Activated naive CD8-positive, alpha-beta T cell (primary cell): Measurements from ENCODE around the gene PTPN1.

Source experiments
- H3K27ac Mint-ChIP-seq: one replicate; pipeline ENCODE4 v1.8.0; 2021; ENCODE audit warnings: mixed read lengths
- H3K27me3 Mint-ChIP-seq: one replicate; pipeline ENCODE4 v1.8.0; 2021; ENCODE audit warnings: mixed read lengths
- H3K36me3 Mint-ChIP-seq: one replicate; pipeline ENCODE4 v1.8.0; 2021; ENCODE audit warnings: mixed read lengths
- H3K4me1 Mint-ChIP-seq: one replicate; pipeline ENCODE4 v1.8.0; 2021; ENCODE audit warnings: low read depth, mixed read lengths
- H3K4me3 Mint-ChIP-seq: one replicate; pipeline ENCODE4 v1.8.0; 2021; ENCODE audit warnings: mild to moderate bottlenecking, mixed read lengths
- H3K9me3 Mint-ChIP-seq: one replicate; pipeline ENCODE4 v1.8.0; 2021; ENCODE audit warnings: low read depth, mixed read lengths

Gene PTPN1

GRCh38 chr20:50509923-50510705, at the start of gene PTPN1:
TSS of gene PTPN1 (plus strand) at chr20:50510383. CDS start at chr20:50510528, 145 bp downstream.
- H3K27me3 Mint-ChIP-seq: no peaks in the 10 kb centered on the region
- H3K4me3 Mint-ChIP-seq: peak within 1 kb of the TSS; percentile 95
- H3K36me3 Mint-ChIP-seq: peaks cover 2% of the 10 kb centered on the region
- no peaks in the 10 kb centered on the region for H3K9me3 Mint-ChIP-seq
- peaks cover 49% of the 10 kb centered on the region for H3K4me1 Mint-ChIP-seq
- peak within 1 kb of the TSS; percentile 91 for H3K27ac Mint-ChIP-seq

GRCh38 chr20:50460608-50461267, 49.4 kb upstream of the PTPN1 start:
- no peak overlapping the region for H3K4me3 Mint-ChIP-seq
- H3K4me1 Mint-ChIP-seq: no peaks in the 10 kb centered on the region
- peaks cover 1% of the 10 kb centered on the region for H3K27me3 Mint-ChIP-seq
- H3K9me3 Mint-ChIP-seq: no peaks in the 10 kb centered on the region
- no peaks in the 10 kb centered on the region for H3K36me3 Mint-ChIP-seq
- H3K27ac Mint-ChIP-seq: no peak overlapping the region

DNA sequence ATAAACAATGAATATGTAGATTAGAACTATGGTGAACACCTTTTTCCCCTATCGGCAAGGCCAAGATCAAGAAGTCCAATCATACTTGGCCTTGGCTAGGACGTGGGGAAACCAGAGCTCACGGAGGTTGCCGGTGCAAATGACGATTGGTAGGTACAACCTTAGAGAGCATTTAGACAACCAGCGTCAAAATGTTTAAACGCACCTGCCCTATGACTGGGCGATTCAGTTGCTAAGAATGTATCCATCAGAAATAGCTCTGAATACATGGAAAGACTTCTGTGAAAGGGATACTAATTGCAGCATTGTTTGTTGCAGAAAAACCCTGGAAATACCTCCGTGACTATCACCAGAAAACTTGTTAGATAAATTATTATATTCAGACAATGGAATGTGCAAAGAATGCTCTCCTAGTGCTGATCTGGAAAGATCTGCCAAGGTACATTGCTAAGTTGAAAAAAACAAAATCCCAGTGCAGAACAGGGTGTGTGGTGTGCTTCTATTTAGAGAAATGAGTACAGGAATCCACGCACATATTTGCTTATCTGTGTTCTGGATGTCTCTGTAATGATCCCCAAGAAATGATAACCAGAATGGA, 48.0 kb upstream of the PTPN1 start:
- Mint-ChIP-seq H3K36me3 (no peaks in the 10 kb centered on the region), H3K9me3 (no peaks in the 10 kb centered on the region), H3K4me1 (no peaks in the 10 kb centered on the region), H3K27ac (no peak overlapping the region), H3K4me3 (no peak overlapping the region), H3K27me3 (peaks cover 1% of the 10 kb centered on the region)

- no peaks in the 10 kb centered on the region for H3K27me3 Mint-ChIP-seq
Measured at GRCh38 chr20:50464026-50464724, 46.0 kb upstream of the PTPN1 start.

DNA sequence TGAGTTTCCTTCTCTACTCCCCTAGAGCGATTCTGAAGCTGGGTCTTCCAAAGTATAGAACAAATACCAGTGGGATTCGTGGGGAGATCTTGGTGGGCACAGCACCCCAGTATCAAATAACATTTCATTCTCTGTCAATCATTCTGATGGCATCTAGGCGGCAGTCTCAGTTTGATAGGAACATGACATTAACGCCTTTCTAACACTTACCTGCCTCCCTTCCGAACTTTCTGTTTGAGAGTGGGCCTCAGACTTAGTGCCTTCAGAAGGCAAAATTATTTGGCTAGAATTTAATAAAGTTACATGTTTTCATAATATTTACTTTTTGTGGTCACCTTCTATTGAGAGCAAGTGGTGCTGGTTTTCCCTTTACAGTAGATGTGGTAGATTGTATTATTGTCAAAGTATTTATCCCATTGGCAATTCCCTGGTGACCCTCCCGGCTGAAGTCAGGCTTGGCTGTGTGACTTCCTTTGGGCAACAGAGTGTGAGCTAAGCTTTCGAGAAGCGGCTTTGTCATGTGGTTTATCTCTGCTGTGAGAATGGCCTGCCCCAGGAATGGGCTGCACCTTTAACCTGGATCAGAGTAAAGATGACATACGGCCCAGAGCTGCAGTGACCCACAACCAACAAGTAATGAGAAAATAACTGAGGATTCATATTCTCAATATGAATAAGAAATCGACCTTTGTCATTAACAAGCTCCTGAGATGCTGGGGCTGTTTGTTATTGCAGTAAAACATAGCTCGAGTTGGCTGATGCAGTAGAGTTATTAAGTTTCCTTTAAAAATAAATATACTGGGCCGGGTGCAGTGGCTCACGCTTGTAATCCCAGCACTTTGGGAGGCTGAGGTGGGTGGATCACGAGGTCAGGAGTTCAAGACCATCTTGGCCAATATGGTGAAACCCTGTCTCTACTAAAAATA, 45.2 kb upstream of the PTPN1 start:
- no peak overlapping the region for H3K27ac Mint-ChIP-seq
- H3K36me3 Mint-ChIP-seq: no peaks in the 10 kb centered on the region
- no peaks in the 10 kb centered on the region for H3K4me1 Mint-ChIP-seq
- H3K4me3 Mint-ChIP-seq: no peak overlapping the region
- H3K9me3 Mint-ChIP-seq: no peaks in the 10 kb centered on the region
- H3K27me3 Mint-ChIP-seq: no peaks in the 10 kb centered on the region

More at GRCh38 chr20:50464026-50464724, 46.0 kb upstream of the PTPN1 start:
- H3K4me3 Mint-ChIP-seq: no peak overlapping the region
- H3K27ac Mint-ChIP-seq: no peak overlapping the region
- H3K36me3 Mint-ChIP-seq: no peaks in the 10 kb centered on the region
- no peaks in the 10 kb centered on the region for H3K4me1 Mint-ChIP-seq
- no peaks in the 10 kb centered on the region for H3K9me3 Mint-ChIP-seq

DNA sequence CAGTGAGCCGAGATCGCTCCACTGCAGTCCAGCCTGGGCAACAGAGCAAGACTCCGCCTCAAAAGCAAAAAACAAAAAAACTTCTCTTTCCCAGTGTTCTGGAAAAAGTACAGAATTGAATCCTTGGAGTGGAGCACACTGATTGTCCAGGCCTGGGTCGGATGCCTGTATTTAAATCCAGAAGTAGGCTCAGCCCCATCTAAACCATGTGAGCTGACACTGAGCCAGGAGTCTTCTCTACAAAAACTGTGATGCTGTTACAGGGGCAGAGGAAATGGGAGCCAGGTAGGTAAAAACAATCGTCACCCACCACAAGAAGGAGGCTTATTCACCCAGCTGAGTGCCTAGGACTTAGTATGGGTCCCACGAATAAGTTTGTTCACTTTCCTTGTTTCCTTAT, 43.0 kb upstream of the PTPN1 start:
- no peaks in the 10 kb centered on the region for H3K36me3 Mint-ChIP-seq
- peaks cover 10% of the 10 kb centered on the region for H3K4me1 Mint-ChIP-seq
- H3K27ac Mint-ChIP-seq: no peak overlapping the region
- H3K27me3 Mint-ChIP-seq: no peaks in the 10 kb centered on the region
- no peak overlapping the region for H3K4me3 Mint-ChIP-seq
- no peaks in the 10 kb centered on the region for H3K9me3 Mint-ChIP-seq

DNA sequence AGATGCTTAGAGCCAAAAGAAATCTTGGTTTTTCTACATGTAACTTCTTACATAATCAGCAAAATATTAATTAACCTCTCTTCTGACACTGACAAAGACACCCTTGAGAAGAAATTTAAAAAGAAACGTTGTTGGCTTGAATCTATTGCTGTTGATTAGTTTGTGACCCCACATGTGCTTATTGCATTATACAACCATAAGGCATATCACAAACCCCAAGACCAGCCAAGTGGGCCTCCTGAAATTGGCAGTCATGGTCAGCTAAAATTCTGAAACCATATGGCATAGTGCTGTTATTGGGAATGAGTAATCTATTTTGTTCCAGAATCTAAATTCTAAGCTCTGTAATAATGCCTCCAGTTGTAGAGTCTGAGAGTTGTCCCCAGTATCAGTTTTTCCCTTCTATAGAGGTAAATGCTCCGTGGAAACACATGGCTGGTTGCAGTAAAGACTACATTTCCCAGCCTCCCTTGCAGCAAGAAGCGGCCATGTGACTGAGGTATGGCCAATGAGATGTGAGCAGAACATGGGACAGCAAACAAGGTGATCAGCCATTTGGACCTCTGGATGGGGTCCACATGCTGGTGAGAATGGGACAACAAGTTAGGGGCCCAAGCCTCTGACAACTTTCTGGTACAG, 42.3 kb upstream of the PTPN1 start:
- no peak overlapping the region for H3K4me3 Mint-ChIP-seq

GRCh38 chr20:50468378-50468798, 41.8 kb upstream of the PTPN1 start:
- peaks cover 2% of the 10 kb centered on the region for H3K27me3 Mint-ChIP-seq
- peaks cover 10% of the 10 kb centered on the region for H3K4me1 Mint-ChIP-seq
- H3K9me3 Mint-ChIP-seq: no peaks in the 10 kb centered on the region
- H3K36me3 Mint-ChIP-seq: no peaks in the 10 kb centered on the region
- H3K27ac Mint-ChIP-seq: no peak overlapping the region
- H3K4me3 Mint-ChIP-seq: no peak overlapping the region

More for the DNA sequence above, 42.3 kb upstream of the PTPN1 start:
- Mint-ChIP-seq H3K27ac (no peak overlapping the region), H3K9me3 (no peaks in the 10 kb centered on the region), H3K27me3 (no peaks in the 10 kb centered on the region), H3K36me3 (no peaks in the 10 kb centered on the region), H3K4me1 (peaks cover 10% of the 10 kb centered on the region)

DNA sequence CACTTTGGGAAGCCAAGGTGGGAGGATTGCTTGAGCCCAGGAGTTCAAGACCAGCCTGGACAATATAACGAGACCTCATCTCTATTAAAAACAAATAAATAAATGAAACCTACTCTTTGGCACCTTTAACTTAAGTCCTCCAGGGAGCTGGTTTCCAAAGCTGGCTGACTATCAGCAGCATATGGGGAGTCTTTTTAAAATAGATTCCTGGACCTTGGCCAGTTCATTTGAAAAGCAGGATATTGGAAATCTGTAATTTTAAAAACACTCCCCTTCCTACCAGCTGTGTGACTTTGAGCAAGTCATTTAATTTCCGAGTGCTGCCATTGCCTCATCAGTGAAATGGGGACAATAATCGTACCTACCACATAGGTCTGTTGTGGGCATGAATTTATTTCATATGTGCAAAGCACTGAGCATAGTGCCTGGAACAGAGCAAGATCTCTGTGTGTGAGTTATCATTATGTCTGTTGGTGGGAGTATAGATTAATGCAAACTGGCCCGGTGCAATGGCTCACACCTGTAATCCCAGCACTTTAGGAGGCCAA, 40.9 kb upstream of the PTPN1 start:
- Mint-ChIP-seq H3K4me1 (peaks cover 10% of the 10 kb centered on the region), H3K36me3 (no peaks in the 10 kb centered on the region), H3K4me3 (no peak overlapping the region), H3K27ac (no peak overlapping the region), H3K27me3 (peaks cover 2% of the 10 kb centered on the region), H3K9me3 (no peaks in the 10 kb centered on the region)

DNA sequence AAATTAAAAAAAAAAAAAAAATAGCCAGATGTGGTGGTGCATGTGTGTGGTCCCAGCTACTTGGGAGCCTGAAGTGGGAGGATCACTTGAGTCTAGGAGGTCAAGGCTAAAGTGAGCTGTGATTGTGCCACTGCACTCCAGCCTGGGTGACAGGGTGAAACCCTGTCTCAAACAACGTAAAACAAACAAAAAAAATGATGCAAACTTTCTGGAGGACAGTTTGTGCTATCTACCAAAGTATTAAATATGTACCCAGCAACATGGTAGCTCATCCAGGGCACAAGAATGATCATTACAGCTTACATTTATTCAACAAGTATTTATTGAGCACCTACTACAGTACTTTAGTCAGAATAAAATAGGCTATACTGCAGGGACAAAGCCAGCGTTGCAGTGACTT, 40.4 kb upstream of the PTPN1 start:
- no peak overlapping the region for H3K4me3 Mint-ChIP-seq
- peaks cover 10% of the 10 kb centered on the region for H3K4me1 Mint-ChIP-seq
- H3K27me3 Mint-ChIP-seq: peaks cover 2% of the 10 kb centered on the region
- H3K36me3 Mint-ChIP-seq: no peaks in the 10 kb centered on the region
- no peak overlapping the region for H3K27ac Mint-ChIP-seq
- H3K9me3 Mint-ChIP-seq: no peaks in the 10 kb centered on the region

DNA sequence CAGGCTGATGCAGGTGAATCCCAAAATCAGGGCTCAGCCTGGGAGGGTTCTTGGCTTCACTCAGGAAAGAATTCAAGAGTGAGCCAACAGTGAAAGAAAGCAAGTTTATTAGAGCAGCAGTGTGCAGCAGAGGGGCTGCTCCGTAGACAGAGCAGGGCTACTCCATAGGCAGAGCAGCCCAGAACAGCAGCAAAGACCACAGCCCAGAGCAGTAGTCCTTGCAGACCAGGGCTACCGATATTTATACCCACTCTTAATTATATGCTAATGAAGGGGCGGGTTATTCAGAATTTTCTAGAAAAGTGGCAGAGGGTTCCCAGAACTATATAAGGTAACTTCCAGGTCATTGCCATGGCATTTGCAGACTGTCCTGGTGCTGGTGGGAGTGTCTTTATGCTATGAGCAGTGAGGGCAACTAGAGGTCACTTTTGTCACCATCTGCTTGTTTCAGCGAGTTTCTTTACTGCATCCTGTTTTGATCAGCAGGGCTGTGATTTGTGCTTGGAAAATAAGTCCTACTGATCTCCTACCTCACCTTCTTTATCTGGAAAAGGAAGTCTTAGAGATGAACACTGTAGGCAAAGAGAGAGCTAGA, 39.8 kb upstream of the PTPN1 start:
- H3K4me3 Mint-ChIP-seq: no peak overlapping the region
- peaks cover 2% of the 10 kb centered on the region for H3K27me3 Mint-ChIP-seq
- H3K9me3 Mint-ChIP-seq: no peaks in the 10 kb centered on the region
- no peak overlapping the region for H3K27ac Mint-ChIP-seq
- H3K36me3 Mint-ChIP-seq: no peaks in the 10 kb centered on the region
- peaks cover 10% of the 10 kb centered on the region for H3K4me1 Mint-ChIP-seq

- no peak overlapping the region for H3K4me3 Mint-ChIP-seq
- H3K4me1 Mint-ChIP-seq: peaks cover 10% of the 10 kb centered on the region
- no peaks in the 10 kb centered on the region for H3K36me3 Mint-ChIP-seq
- peaks cover 2% of the 10 kb centered on the region for H3K27me3 Mint-ChIP-seq
- H3K9me3 Mint-ChIP-seq: no peaks in the 10 kb centered on the region
- no peak overlapping the region for H3K27ac Mint-ChIP-seq
Measured at GRCh38 chr20:50471231-50471630, 39.0 kb upstream of the PTPN1 start.
